ENCODE results near the gene ELOVL1. TPM values are rescaled to one million over a fixed set of nuclear protein-coding genes. Genes with fewer than 3 reads are reported as not detected.
A peak's percentile ranks its signal among the peaks of the same experiment; 100 is the strongest.

Gene ELOVL1
- total and polyA plus RNA-seq, 12 donors = 24.9 to 242 (median 67.2) TPM

DNA sequence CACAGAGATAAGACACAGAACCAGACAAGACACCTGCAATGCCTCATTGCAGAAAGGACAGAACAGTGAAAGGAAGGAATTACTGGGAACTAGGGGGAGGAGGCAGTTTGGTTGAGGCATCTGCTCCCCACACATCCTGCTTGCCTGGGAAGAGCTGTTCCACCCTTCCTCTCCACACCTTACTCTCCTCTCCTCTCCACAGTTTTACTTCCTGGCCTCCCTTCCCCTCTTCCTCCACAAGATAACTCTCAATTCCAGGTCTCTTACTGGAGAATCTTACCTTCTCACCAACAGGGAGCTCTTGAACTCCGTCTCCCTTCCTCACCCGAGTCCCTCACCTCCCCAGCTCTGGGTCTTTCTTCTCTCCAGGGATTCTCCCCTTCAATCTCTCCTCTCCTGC lies 2.1 kb downstream of the ELOVL1 start:
- no peaks in the 10 kb centered on the region for H3K27me3 ChIP-seq
- intact Hi-C loops (cut with DNase I) = no loop called here
- WGBS, 4 donors = 88 to 93% (median 88%) methylated on average over 2 of the region's 2 CpGs
- peaks cover 15 to 22% of the 10 kb centered on the region in 2 donors for H3K4me1 ChIP-seq (replicated peaks in 1 of 2)
- no peak for DNase-seq
- no peak for TF ChIP-seq POLR2A (IDR thresholded peaks at IDR 0.05)
- H3K9me3 ChIP-seq (replicated peaks in 1 of 3) = no peaks in the 10 kb centered on the region
- H3K36me3 ChIP-seq (replicated peaks in 1 of 2) = peaks cover 0 to 43% of the 10 kb centered on the region in 2 donors
- H3K4me3 ChIP-seq = no peak overlapping the region
- no peak overlapping the region for H3K27ac ChIP-seq

DNA sequence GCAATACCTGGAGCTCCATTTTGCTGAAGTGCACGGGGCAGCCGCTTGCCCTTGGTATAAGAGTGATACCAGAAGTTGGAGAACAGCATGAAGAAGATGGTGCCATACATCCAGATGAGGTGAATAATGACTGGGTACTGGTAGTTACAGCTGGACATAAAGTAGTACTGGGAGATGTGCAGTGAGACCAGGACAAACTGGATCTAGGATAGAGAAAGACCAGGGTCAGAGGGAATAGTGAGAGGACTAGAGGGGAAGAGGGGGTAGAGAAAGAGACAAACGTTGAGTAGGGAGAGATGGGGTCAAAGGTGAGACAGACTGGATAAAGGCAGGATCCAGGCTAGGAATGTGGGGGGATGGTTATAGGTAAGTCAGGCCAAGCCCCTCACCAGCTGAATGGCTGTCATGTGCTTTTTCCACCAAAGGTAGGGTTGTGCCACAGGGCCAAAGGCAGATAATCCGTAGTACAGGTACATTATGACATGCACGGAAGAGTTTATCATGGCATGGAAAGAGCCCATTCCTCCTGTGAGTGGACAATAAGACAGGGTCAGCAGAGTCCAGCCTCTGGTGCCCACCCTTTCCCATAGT lies 3.8 kb downstream of the ELOVL1 start:
- peaks cover 0 to 43% of the 10 kb centered on the region in 2 donors for H3K36me3 ChIP-seq (replicated peaks in 1 of 2)
- H3K4me3 ChIP-seq = no peak overlapping the region
- intact Hi-C loops (cut with DNase I) = no loop called here
- no peaks in the 10 kb centered on the region for H3K9me3 ChIP-seq (replicated peaks in 1 of 3)
- no peaks in the 10 kb centered on the region for H3K27me3 ChIP-seq
- TF ChIP-seq POLR2A (IDR thresholded peaks at IDR 0.05) = no peak
- TF ChIP-seq, protein P1, sequence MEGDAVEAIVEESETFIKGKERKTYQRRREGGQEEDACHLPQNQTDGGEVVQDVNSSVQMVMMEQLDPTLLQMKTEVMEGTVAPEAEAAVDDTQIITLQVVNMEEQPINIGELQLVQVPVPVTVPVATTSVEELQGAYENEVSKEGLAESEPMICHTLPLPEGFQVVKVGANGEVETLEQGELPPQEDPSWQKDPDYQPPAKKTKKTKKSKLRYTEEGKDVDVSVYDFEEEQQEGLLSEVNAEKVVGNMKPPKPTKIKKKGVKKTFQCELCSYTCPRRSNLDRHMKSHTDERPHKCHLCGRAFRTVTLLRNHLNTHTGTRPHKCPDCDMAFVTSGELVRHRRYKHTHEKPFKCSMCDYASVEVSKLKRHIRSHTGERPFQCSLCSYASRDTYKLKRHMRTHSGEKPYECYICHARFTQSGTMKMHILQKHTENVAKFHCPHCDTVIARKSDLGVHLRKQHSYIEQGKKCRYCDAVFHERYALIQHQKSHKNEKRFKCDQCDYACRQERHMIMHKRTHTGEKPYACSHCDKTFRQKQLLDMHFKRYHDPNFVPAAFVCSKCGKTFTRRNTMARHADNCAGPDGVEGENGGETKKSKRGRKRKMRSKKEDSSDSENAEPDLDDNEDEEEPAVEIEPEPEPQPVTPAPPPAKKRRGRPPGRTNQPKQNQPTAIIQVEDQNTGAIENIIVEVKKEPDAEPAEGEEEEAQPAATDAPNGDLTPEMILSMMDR (IDR thresholded peaks at IDR 0.05) = no peak
- 75 to 79% (median 77%) methylated on average over 5 of the region's 5 CpGs for WGBS, 4 donors
- H3K27ac ChIP-seq = no peak overlapping the region
- DNase-seq = no peak
- H3K4me1 ChIP-seq (replicated peaks in 1 of 2) = peaks cover 18 to 25% of the 10 kb centered on the region in 2 donors

DNA sequence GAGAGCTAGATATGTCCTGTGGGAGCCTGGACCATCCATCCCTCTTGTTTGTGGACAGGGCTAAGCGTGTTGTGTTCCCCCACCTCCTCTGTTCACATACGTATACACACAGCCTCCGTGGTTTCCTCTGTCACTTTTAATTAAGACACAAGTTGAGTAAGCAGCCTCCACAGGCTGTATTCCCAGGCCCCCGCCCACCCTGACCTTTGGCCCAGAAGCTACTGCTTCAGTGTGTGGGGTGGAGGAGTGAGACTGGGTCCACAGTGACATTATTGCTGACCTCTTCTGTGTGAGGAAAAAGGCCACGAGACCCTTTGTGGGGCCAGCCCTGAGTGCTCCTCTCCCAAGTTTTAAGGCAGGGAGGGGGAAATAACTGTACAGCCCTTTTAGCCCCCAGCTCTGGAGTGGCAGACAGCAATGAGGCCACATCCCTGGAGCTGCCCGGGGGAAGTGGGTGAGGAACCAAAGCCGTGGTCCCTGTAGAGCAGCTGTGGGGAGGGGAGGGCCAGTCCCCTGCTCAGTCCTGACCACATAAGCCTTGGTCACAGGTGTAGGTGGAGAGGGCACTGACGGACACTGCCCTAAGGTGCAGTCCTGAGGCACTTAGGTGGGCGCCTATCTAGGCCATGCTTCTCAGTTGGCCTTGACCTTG lies 4.4 kb downstream of the ELOVL1 start:
- TF ChIP-seq, protein P1 (IDR thresholded peaks at IDR 0.05) = no peak
- no peak for TF ChIP-seq POLR2A (IDR thresholded peaks at IDR 0.05)
- no peaks in the 10 kb centered on the region for H3K27me3 ChIP-seq
- DNase-seq = peak in 1 of 7 donors; percentile 39
- peaks cover 0 to 43% of the 10 kb centered on the region in 2 donors for H3K36me3 ChIP-seq (replicated peaks in 1 of 2)
- H3K4me3 ChIP-seq = no peak overlapping the region
- intact Hi-C loops (cut with DNase I) = no loop called here
- H3K9me3 ChIP-seq (replicated peaks in 1 of 3) = no peaks in the 10 kb centered on the region
- 63 to 75% (median 71%) methylated on average over 5 to 9 of the region's 9 CpGs for WGBS, 4 donors
- H3K27ac ChIP-seq = no peak overlapping the region
- peaks cover 14 to 21% of the 10 kb centered on the region in 2 donors for H3K4me1 ChIP-seq (replicated peaks in 1 of 2)

DNA sequence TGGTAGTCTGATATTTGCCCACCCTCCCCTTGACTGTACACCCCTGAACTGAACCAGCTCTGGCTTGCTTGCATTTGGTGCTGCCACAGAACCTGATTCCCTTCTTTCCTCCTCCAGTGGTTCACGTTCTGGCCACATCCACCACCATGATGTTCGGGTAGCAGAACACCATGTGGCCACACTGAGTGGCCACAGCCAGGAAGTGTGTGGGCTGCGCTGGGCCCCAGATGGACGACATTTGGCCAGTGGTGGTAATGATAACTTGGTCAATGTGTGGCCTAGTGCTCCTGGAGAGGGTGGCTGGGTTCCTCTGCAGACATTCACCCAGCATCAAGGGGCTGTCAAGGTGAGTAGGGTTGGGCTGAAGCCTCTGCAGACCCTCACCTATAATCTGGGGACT lies 7.2 kb downstream of the ELOVL1 start:
- no peaks in the 10 kb centered on the region for H3K27me3 ChIP-seq
- intact Hi-C loops (cut with DNase I) = no loop called here
- 75 to 85% (median 78%) methylated on average over 4 of the region's 4 CpGs for WGBS, 4 donors
- no peak for TF ChIP-seq POLR2A (IDR thresholded peaks at IDR 0.05)
- TF ChIP-seq, protein P1 (IDR thresholded peaks at IDR 0.05) = no peak
- H3K4me3 ChIP-seq = no peak overlapping the region
- H3K9me3 ChIP-seq (replicated peaks in 1 of 3) = no peaks in the 10 kb centered on the region
- H3K27ac ChIP-seq = no peak overlapping the region
- peaks cover 0 to 43% of the 10 kb centered on the region in 2 donors for H3K36me3 ChIP-seq (replicated peaks in 1 of 2)
- H3K4me1 ChIP-seq (replicated peaks in 1 of 2) = peaks cover 5 to 18% of the 10 kb centered on the region in 2 donors
- no peak for DNase-seq
